HG03378 (cell line): ENCODE data around the gene DUSP23.

Experiments used
- ATAC-seq: cut with Tn5 transposase; IDR thresholded peaks from one replicate; pipeline ENCODE4 v1.9.1; 2021; ENCODE audit warnings: mild to moderate bottlenecking, moderate library complexity; ENCODE audit not compliant: unreplicated experiment

Gene DUSP23

GRCh38 chr1:159827549-159827948, 46.8 kb downstream of the DUSP23 start:
- ATAC-seq = no peak

- no peak for ATAC-seq
Measured at GRCh38 chr1:159828176-159828575, 47.4 kb downstream of the DUSP23 start.

- ATAC-seq = no peak
Measured at GRCh38 chr1:159828581-159829272, 48.0 kb downstream of the DUSP23 start.

- ATAC-seq = peak; percentile 82
Measured at GRCh38 chr1:159829273-159829634, 48.5 kb downstream of the DUSP23 start.

GRCh38 chr1:159829822-159830465, 49.2 kb downstream of the DUSP23 start:
- no peak for ATAC-seq

GRCh38 chr1:159830722-159831121, 50.0 kb downstream of the DUSP23 start:
- ATAC-seq = no peak

GRCh38 chr1:159831412-159832141, 50.8 kb downstream of the DUSP23 start:
- ATAC-seq = no peak
